ENCODE data around the gene RFX7.

RFX7 gene

GRCh38 chr15:56185980-56186379 lies 57.7 kb downstream of the RFX7 start:
- DNase-seq (ENCODE audit: low spot score) = no peak
- Histone ChIP-seq H3K27ac (no peak overlapping the region), H3K4me3 (no peak overlapping the region)
- no peak for TF ChIP-seq CTCF (IDR thresholded peaks at IDR 0.05)

GRCh38 chr15:56184516-56184915 lies 59.2 kb downstream of the RFX7 start:
- no peak overlapping the region for H3K4me3 ChIP-seq
- TF ChIP-seq CTCF (IDR thresholded peaks at IDR 0.05) = no peak
- no peak overlapping the region for H3K27ac ChIP-seq
- DNase-seq (ENCODE audit: low spot score) = no peak

- H3K4me3 ChIP-seq = no peak overlapping the region
- H3K27ac ChIP-seq = no peak overlapping the region
- DNase-seq (ENCODE audit: low spot score) = no peak
- TF ChIP-seq CTCF (IDR thresholded peaks at IDR 0.05) = no peak
Measured at GRCh38 chr15:56180851-56181250, 62.8 kb downstream of the RFX7 start.

DNA sequence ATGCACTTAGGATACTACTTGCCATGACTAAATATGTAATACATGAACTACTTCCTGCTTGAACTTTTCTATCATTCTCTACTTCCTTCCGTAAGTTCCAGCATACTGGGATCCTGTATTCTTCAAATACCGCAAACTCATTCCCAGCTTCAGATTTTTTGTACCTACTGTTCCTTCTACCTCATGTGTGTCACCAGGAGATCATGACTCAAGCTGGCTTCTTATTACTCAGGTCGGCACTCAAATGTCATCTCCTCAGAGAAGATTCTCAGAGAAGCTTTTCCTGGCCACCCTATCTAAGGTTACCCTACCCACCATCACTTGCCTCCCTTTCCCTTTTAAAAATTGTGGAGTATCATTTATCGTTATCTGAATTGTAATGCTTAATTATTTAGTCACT lies 66.7 kb downstream of the RFX7 start:
- DNase-seq (ENCODE audit: low spot score) = no peak
- Histone ChIP-seq H3K4me3 (no peak overlapping the region), H3K27ac (no peak overlapping the region)
- TF ChIP-seq CTCF (IDR thresholded peaks at IDR 0.05) = no peak

DNA sequence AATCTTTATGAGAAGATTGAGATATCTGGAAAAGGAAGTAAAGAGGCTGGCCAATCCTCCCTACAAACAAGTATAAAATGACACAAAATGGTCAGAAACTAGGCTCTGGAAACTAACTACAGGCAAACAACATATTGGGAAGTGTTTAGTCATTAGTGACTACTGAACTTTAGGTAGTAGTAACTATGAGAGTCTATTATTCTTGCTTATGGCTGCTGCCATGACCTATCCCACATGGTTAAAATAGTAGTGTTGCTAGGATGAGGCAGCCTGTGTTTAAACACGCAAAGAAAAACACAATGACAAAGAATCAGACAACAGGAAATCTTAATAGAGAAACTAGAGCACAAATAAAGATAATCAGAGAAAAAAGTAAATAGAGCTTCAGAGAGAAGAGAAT lies 67.9 kb downstream of the RFX7 start:
- TF ChIP-seq CTCF (IDR thresholded peaks at IDR 0.05) = no peak
- no peak overlapping the region for H3K27ac ChIP-seq
- no peak for DNase-seq (ENCODE audit: low spot score)
- H3K4me3 ChIP-seq = no peak overlapping the region

DNA sequence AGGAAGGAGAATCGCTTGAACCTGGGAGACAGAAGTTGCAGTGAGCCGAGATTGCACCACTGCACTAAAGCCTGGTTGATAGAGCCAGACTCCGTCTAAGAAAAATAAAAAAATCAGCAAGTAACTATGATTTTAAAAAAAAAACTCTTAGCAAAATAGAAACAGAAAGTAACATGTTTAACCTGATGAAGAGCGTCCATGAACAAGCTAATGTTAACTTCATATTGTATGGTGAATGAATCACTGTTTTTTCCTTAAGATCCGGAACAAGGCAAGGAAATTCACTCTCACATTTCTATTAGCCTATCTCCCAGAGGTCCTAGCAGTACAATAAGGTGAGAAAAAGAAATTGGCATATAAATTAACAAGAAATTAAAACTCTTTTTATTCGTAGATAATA lies 69.0 kb downstream of the RFX7 start:
- TF ChIP-seq CTCF (IDR thresholded peaks at IDR 0.05) = no peak
- Histone ChIP-seq H3K4me3 (no peak overlapping the region), H3K27ac (no peak overlapping the region)
- no peak for DNase-seq (ENCODE audit: low spot score)

- Histone ChIP-seq H3K4me3 (no peak overlapping the region), H3K27ac (no peak overlapping the region)
- TF ChIP-seq CTCF (IDR thresholded peaks at IDR 0.05) = no peak
- DNase-seq (ENCODE audit: low spot score) = no peak
Measured at GRCh38 chr15:56168394-56168793, 75.3 kb downstream of the RFX7 start.
